ENCODE measurements around the gene FGGY. TPM values are rescaled to one million over a fixed set of nuclear protein-coding genes. Genes with fewer than 3 reads are reported as not detected.

FGGY gene
- total and polyA plus RNA-seq, 4 donors = 16.0 to 67.0 (median 43.4) TPM

DNA sequence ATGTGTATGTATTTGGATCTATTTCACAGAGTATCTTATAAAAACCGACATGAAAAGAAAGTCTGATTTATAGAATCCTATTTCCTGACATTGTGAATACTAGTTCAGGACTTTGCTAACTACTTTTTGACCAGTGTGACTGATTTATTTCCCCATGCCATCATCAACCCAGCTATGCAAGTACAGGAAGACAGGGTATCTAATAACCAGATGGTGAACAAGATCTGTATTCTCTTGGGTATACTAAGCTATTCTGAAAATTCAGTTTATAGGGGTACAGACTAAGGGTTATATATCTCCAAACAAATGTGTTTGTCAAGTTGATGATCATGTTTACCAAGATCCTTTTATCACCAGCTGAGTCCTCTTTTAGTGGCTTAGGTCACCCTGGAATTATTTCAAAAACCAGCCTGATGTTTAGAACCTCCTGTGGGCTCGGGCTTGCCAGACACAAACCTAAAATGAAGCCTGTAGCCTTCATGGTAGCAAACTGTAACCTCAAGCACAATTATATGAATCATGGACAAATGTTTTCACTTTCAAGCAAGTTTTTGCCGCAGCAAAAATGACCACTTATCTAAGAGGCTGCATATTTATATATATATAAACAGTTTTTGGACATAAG is 185.1 kb downstream of the FGGY start:
- peak overlapping the region in 1 of 2 donors; percentile 6 for H3K27ac ChIP-seq (ENCODE audit: low read depth in 1 of 2, low read length in 2 of 2)
- WGBS = 78% methylated on average over 3 of the region's 3 CpGs

DNA sequence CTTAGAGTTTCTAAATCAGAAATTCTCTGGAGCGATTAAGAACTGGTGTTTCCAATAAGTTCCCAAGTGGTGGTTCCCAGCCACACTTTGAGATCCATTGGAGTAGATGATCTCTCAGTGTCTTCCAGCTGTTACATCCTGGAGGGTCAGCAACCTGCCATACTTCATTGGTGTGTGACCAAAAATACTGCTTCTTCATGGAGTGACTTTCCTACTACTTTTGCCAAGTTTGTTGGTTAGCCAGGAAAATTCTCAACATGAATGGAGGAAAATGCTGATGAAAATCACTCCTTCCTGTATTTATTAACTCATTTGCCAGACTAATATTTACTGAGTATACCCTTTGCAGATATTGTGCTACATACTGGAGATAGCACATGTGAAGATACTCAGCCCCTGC is 186.1 kb downstream of the FGGY start:
- Histone ChIP-seq H3K36me3 (ENCODE audit: control insufficient read depth in 4 of 4, insufficient read depth in 3 of 4, low read depth in 1 of 4, low read length in 3 of 4) (no peaks in the 10 kb centered on the region), H3K9ac (ENCODE audit: low read depth in 1 of 2, low read length in 2 of 2) (no peak overlapping the region), H3K27ac (ENCODE audit: low read depth in 1 of 2, low read length in 2 of 2) (no peak overlapping the region), H3K4me1 (ENCODE audit: control insufficient read depth in 4 of 4, insufficient read depth in 4 of 4, low read length in 3 of 4) (peaks cover 0 to 23% (median 13%) of the 10 kb centered on the region in 4 donors), H3K9me3 (ENCODE audit: control insufficient read depth in 4 of 4, low read length in 3 of 4) (no peaks in the 10 kb centered on the region), H3K27me3 (ENCODE audit: control insufficient read depth in 4 of 4, insufficient read depth in 4 of 4, low read length in 3 of 4) (no peaks in the 10 kb centered on the region), H3K4me3 (ENCODE audit: low read depth in 1 of 3, low read length in 3 of 3) (no peak overlapping the region)
- TF ChIP-seq, protein P1, sequence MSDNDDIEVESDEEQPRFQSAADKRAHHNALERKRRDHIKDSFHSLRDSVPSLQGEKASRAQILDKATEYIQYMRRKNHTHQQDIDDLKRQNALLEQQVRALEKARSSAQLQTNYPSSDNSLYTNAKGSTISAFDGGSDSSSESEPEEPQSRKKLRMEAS (IDR thresholded peaks at IDR 0.05) = no peak
- TF ChIP-seq TAF1 (conservative IDR thresholded peaks at IDR 0.05) (no peak), GABPA (IDR thresholded peaks at IDR 0.05 in 1 of 2, conservative IDR thresholded peaks at IDR 0.05 in 1 of 2) (no peak), FOXA1 (IDR thresholded peaks at IDR 0.05) (no peak)
- no peak for DNase-seq (ENCODE audit: low spot score)
- WGBS = 95% methylated on average over 1 of the region's 1 CpG

More for the DNA sequence above, 185.1 kb downstream of the FGGY start:
- Histone ChIP-seq H3K4me3 (ENCODE audit: low read depth in 1 of 3, low read length in 3 of 3) (no peak overlapping the region), H3K9me3 (ENCODE audit: control insufficient read depth in 4 of 4, low read length in 3 of 4) (no peaks in the 10 kb centered on the region), H3K4me1 (ENCODE audit: control insufficient read depth in 4 of 4, insufficient read depth in 4 of 4, low read length in 3 of 4) (peaks cover 0 to 26% (median 18%) of the 10 kb centered on the region in 4 donors), H3K36me3 (ENCODE audit: control insufficient read depth in 4 of 4, insufficient read depth in 3 of 4, low read depth in 1 of 4, low read length in 3 of 4) (no peaks in the 10 kb centered on the region), H3K27me3 (ENCODE audit: control insufficient read depth in 4 of 4, insufficient read depth in 4 of 4, low read length in 3 of 4) (no peaks in the 10 kb centered on the region), H3K9ac (ENCODE audit: low read depth in 1 of 2, low read length in 2 of 2) (no peak overlapping the region)
- DNase-seq (ENCODE audit: low spot score) = no peak
- TF ChIP-seq, protein P2, sequence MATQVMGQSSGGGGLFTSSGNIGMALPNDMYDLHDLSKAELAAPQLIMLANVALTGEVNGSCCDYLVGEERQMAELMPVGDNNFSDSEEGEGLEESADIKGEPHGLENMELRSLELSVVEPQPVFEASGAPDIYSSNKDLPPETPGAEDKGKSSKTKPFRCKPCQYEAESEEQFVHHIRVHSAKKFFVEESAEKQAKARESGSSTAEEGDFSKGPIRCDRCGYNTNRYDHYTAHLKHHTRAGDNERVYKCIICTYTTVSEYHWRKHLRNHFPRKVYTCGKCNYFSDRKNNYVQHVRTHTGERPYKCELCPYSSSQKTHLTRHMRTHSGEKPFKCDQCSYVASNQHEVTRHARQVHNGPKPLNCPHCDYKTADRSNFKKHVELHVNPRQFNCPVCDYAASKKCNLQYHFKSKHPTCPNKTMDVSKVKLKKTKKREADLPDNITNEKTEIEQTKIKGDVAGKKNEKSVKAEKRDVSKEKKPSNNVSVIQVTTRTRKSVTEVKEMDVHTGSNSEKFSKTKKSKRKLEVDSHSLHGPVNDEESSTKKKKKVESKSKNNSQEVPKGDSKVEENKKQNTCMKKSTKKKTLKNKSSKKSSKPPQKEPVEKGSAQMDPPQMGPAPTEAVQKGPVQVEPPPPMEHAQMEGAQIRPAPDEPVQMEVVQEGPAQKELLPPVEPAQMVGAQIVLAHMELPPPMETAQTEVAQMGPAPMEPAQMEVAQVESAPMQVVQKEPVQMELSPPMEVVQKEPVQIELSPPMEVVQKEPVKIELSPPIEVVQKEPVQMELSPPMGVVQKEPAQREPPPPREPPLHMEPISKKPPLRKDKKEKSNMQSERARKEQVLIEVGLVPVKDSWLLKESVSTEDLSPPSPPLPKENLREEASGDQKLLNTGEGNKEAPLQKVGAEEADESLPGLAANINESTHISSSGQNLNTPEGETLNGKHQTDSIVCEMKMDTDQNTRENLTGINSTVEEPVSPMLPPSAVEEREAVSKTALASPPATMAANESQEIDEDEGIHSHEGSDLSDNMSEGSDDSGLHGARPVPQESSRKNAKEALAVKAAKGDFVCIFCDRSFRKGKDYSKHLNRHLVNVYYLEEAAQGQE (IDR thresholded peaks at IDR 0.05) = no peak
- TF ChIP-seq GABPA (IDR thresholded peaks at IDR 0.05 in 1 of 2, conservative IDR thresholded peaks at IDR 0.05 in 1 of 2) (no peak), EGR1 (IDR thresholded peaks at IDR 0.05; ENCODE audit: low read depth in 2 of 2) (no peak)

DNA sequence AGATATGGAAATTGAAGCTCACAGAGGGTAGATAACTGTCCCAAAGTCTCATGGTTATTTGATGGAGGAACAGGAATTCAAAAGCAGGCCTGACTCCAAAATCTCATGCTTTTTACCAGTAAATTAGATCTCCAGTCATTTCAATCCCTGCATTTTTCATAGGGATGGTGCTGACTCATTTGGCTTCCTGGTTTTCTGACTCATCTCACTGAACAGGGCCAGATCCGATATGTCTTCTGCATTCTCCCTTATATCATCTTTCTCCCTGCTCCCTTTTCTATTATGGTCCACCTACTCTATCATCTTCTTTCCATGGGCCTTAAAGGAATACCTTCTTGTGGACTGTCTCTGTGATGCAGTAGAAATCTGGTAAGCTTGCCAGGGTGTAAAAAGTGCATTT is 187.2 kb downstream of the FGGY start:
- DNase-seq (ENCODE audit: low spot score) = no peak
- TF ChIP-seq FOXA1 (IDR thresholded peaks at IDR 0.05) (no peak), JUND (IDR thresholded peaks at IDR 0.05) (peak in 1 of 2 donors; percentile 59)
- no peak overlapping the region for H3K27ac ChIP-seq (ENCODE audit: low read depth in 1 of 2, low read length in 2 of 2)
- peaks cover 0 to 18% (median 12%) of the 10 kb centered on the region in 4 donors for H3K4me1 ChIP-seq (ENCODE audit: control insufficient read depth in 4 of 4, insufficient read depth in 4 of 4, low read length in 3 of 4)
- no peak overlapping the region for H3K9ac ChIP-seq (ENCODE audit: low read depth in 1 of 2, low read length in 2 of 2)
- no peaks in the 10 kb centered on the region for H3K27me3 ChIP-seq (ENCODE audit: control insufficient read depth in 4 of 4, insufficient read depth in 4 of 4, low read length in 3 of 4)
- no peaks in the 10 kb centered on the region for H3K36me3 ChIP-seq (ENCODE audit: control insufficient read depth in 4 of 4, insufficient read depth in 3 of 4, low read depth in 1 of 4, low read length in 3 of 4)
- H3K4me3 ChIP-seq (ENCODE audit: low read depth in 1 of 3, low read length in 3 of 3) = no peak overlapping the region
- WGBS = 78% methylated on average over 1 of the region's 1 CpG
- no peaks in the 10 kb centered on the region for H3K9me3 ChIP-seq (ENCODE audit: control insufficient read depth in 4 of 4, low read length in 3 of 4)

DNA sequence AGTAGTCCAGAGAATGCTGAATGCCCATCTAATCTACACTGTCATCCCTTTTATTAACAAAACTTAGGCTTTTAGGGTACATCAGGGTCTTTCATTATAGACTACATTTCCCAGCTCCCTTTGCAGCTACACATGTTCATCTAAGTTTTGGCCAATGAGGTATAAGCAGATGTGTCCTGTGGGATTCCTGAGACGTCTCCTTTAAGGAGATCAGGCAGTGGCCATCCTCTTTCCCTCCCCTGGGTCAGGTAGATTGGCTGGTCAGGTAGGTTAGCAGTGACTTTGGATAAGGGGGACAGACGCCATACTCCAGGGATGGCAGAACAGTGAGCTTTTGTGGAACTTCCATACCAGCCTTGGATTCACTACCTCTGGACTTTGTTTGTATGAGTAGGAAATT is 188.3 kb downstream of the FGGY start:
- TF ChIP-seq TAF1 (conservative IDR thresholded peaks at IDR 0.05) (no peak), EGR1 (IDR thresholded peaks at IDR 0.05; ENCODE audit: low read depth in 2 of 2) (no peak), HNF4G (IDR thresholded peaks at IDR 0.05) (no peak), RXRA (IDR thresholded peaks at IDR 0.05) (no peak), JUND (IDR thresholded peaks at IDR 0.05) (no peak), RAD21 (IDR thresholded peaks at IDR 0.05) (no peak), FOXA2 (IDR thresholded peaks at IDR 0.05) (no peak), FOXA1 (IDR thresholded peaks at IDR 0.05) (no peak)
- Histone ChIP-seq H3K36me3 (ENCODE audit: control insufficient read depth in 4 of 4, insufficient read depth in 3 of 4, low read depth in 1 of 4, low read length in 3 of 4) (no peaks in the 10 kb centered on the region), H3K9me3 (ENCODE audit: control insufficient read depth in 4 of 4, low read length in 3 of 4) (no peaks in the 10 kb centered on the region), H3K27ac (ENCODE audit: low read depth in 1 of 2, low read length in 2 of 2) (no peak overlapping the region), H3K9ac (ENCODE audit: low read depth in 1 of 2, low read length in 2 of 2) (no peak overlapping the region), H3K4me3 (ENCODE audit: low read depth in 1 of 3, low read length in 3 of 3) (no peak overlapping the region), H3K27me3 (ENCODE audit: control insufficient read depth in 4 of 4, insufficient read depth in 4 of 4, low read length in 3 of 4) (no peaks in the 10 kb centered on the region), H3K4me1 (ENCODE audit: control insufficient read depth in 4 of 4, insufficient read depth in 4 of 4, low read length in 3 of 4) (peaks cover 0 to 12% (median 5%) of the 10 kb centered on the region in 4 donors)
- no peak for DNase-seq (ENCODE audit: low spot score)
- WGBS = 97% methylated on average over 2 of the region's 2 CpGs

All from liver (tissue), 9 donors.